ENCODE results near the gene FAM9A. TPM values are rescaled to one million over a fixed set of nuclear protein-coding genes. Genes with fewer than 3 reads are reported as not detected.
A peak's percentile ranks its signal among the peaks of the same experiment; 100 is the strongest.

FAM9A gene
- total RNA-seq, 1 donor from 2014 or later = not detected

DNA sequence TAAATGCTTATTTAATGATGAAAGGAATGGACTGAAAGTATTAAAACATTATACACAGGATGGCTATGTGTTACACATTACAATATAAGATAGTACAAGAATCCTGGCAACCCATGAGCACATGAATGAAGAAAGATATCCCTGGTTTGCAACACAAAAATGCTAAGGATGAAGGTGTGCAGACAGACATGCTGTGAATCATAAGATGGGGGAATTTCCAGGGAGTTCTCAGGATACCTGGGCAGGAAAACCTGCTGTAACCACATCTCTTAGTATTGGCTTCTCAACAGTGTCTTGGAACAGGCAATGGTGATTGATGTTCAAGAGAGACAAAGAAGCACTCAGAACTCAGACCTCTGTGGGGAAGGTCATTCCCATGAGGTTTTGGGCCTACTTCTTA, 45.4 kb downstream of the FAM9A start:
- TF ChIP-seq, protein P1, sequence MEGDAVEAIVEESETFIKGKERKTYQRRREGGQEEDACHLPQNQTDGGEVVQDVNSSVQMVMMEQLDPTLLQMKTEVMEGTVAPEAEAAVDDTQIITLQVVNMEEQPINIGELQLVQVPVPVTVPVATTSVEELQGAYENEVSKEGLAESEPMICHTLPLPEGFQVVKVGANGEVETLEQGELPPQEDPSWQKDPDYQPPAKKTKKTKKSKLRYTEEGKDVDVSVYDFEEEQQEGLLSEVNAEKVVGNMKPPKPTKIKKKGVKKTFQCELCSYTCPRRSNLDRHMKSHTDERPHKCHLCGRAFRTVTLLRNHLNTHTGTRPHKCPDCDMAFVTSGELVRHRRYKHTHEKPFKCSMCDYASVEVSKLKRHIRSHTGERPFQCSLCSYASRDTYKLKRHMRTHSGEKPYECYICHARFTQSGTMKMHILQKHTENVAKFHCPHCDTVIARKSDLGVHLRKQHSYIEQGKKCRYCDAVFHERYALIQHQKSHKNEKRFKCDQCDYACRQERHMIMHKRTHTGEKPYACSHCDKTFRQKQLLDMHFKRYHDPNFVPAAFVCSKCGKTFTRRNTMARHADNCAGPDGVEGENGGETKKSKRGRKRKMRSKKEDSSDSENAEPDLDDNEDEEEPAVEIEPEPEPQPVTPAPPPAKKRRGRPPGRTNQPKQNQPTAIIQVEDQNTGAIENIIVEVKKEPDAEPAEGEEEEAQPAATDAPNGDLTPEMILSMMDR (IDR thresholded peaks at IDR 0.05; ENCODE audit: insufficient read depth, low read length, poor library complexity, severe bottlenecking) = no peak
- no peak for DNase-seq (ENCODE audit: low read depth)
- Histone ChIP-seq H3K36me3 (ENCODE audit: control insufficient read depth, insufficient read depth, low read length) (no peaks in the 10 kb centered on the region), H3K4me3 (ENCODE audit: low read depth, low read length) (no peak overlapping the region), H3K27me3 (ENCODE audit: control insufficient read depth, insufficient read depth, low read length) (no peaks in the 10 kb centered on the region)

DNA sequence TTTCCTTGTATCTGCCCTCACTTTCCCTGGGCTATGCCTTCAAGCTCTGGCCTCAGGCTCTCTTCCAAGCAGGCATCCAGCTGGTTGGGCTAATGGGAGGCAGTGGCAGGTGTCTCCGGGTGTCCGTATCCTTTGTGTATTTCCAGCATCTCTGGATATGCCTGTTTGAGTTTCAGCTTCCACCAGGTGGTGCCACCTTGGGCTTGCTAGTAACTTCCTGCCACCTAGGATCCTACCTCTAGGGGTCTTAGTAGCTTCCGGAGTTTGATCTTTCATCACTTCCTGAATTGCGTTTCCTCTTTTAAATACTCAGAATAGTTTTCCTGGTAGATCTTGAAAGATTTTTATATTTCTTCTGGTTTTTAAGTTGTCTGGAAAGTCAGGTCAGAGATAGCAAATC, 46.1 kb downstream of the FAM9A start:
- H3K4me3 ChIP-seq (ENCODE audit: low read depth, low read length) = no peak overlapping the region
- no peaks in the 10 kb centered on the region for H3K36me3 ChIP-seq (ENCODE audit: control insufficient read depth, insufficient read depth, low read length)
- TF ChIP-seq, protein P1 (IDR thresholded peaks at IDR 0.05; ENCODE audit: insufficient read depth, low read length, poor library complexity, severe bottlenecking) = peak; percentile 30
- no peak for DNase-seq (ENCODE audit: low read depth)
- H3K27me3 ChIP-seq (ENCODE audit: control insufficient read depth, insufficient read depth, low read length) = no peaks in the 10 kb centered on the region

DNA sequence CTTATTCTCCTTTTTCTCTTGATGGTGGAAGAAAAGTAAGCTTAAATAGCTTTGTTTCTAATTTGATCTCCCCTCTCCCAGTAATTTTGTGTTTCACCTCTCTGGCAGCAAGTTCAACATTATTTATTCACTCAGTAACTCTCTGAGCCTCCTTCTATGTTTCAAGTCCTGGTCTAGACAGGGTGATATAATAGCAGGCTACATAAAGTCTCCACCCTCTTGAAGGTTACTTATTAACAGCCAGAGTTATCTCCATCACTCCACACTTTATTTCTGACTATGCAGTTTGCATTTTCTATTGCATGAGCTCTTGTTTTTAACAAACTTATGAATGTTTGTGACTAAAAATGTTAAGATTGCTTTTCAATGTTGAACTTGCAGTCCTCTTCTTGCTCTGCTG, 51.5 kb downstream of the FAM9A start:
- TF ChIP-seq, protein P1 (IDR thresholded peaks at IDR 0.05; ENCODE audit: insufficient read depth, low read length, poor library complexity, severe bottlenecking) = no peak
- H3K27me3 ChIP-seq (ENCODE audit: control insufficient read depth, insufficient read depth, low read length) = no peaks in the 10 kb centered on the region
- no peak for DNase-seq (ENCODE audit: low read depth)
- H3K36me3 ChIP-seq (ENCODE audit: control insufficient read depth, insufficient read depth, low read length) = no peaks in the 10 kb centered on the region
- H3K4me3 ChIP-seq (ENCODE audit: low read depth, low read length) = no peak overlapping the region

DNA sequence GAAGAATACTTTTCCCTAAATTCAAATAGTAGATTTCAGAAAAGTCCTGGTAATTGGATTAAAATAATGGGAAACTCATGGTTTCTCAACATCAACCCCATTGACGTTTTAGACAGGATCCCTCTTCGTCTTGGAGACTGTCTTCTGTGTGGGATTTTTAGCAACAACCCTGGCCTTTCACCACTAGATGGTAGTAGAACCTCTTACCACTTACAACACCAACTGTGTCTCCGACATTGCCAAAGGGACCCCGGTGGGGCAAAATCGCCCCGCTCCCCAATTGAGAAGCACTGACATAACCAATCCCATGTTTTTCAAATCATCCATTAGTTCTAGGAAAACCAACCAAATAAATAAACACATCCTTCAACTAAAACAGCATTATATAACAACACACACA, 52.3 kb downstream of the FAM9A start:
- no peak for DNase-seq (ENCODE audit: low read depth)
- no peaks in the 10 kb centered on the region for H3K36me3 ChIP-seq (ENCODE audit: control insufficient read depth, insufficient read depth, low read length)
- no peaks in the 10 kb centered on the region for H3K27me3 ChIP-seq (ENCODE audit: control insufficient read depth, insufficient read depth, low read length)
- TF ChIP-seq, protein P1 (IDR thresholded peaks at IDR 0.05; ENCODE audit: insufficient read depth, low read length, poor library complexity, severe bottlenecking) = peak; percentile 67
- H3K4me3 ChIP-seq (ENCODE audit: low read depth, low read length) = no peak overlapping the region

GRCh38 chrX:8743126-8743732, 58.0 kb downstream of the FAM9A start:
- Histone ChIP-seq H3K36me3 (ENCODE audit: control insufficient read depth, insufficient read depth, low read length) (no peaks in the 10 kb centered on the region), H3K4me3 (ENCODE audit: low read depth, low read length) (no peak overlapping the region), H3K27me3 (ENCODE audit: control insufficient read depth, insufficient read depth, low read length) (no peaks in the 10 kb centered on the region)
- no peak for DNase-seq (ENCODE audit: low read depth)
- TF ChIP-seq, protein P1 (IDR thresholded peaks at IDR 0.05; ENCODE audit: insufficient read depth, low read length, poor library complexity, severe bottlenecking) = peak; percentile 71

- no peak for DNase-seq (ENCODE audit: low read depth)
- H3K36me3 ChIP-seq (ENCODE audit: control insufficient read depth, insufficient read depth, low read length) = no peaks in the 10 kb centered on the region
- TF ChIP-seq, protein P1 (IDR thresholded peaks at IDR 0.05; ENCODE audit: insufficient read depth, low read length, poor library complexity, severe bottlenecking) = no peak
- H3K4me3 ChIP-seq (ENCODE audit: low read depth, low read length) = no peak overlapping the region
- no peaks in the 10 kb centered on the region for H3K27me3 ChIP-seq (ENCODE audit: control insufficient read depth, insufficient read depth, low read length)
Observed at GRCh38 chrX:8741981-8742380, 59.2 kb downstream of the FAM9A start.
